Lung (tissue), 12 donors: ENCODE data around the gene KRTAP5-5. TPM values are rescaled to one million over a fixed set of nuclear protein-coding genes. Genes with fewer than 3 reads are reported as not detected.

Experiments
- ATAC-seq: fragments of 200-7000 bp; cut with Tn5 transposase; one replicate; pipeline ENCODE4 v1.9.1; 2020; ENCODE audit warnings: moderate number of reproducible peaks; ENCODE audit not compliant: insufficient read depth, low FRiP score
- DNase-seq, 3 donors: peaks; one replicate each; pipeline ENCODE4 v3.0.0-alpha.2; 2013 to 2017
- H3K27ac ChIP-seq, 2 donors: one replicate each; pipeline ENCODE4 v1.5.1; 2013; ENCODE audit warnings: mild to moderate bottlenecking in 2 of 2, moderate library complexity in 2 of 2, control low read depth in 1 of 2, inconsistent platforms in 1 of 2, low read depth in 1 of 2, low read length in 1 of 2
- H3K27me3 ChIP-seq, 3 donors: one replicate each; pipeline ENCODE4 v1.5.1; 2013; ENCODE audit warnings: low read length in 2 of 3; ENCODE audit not compliant: control insufficient read depth in 3 of 3, insufficient read depth in 3 of 3
- H3K36me3 ChIP-seq, 4 donors: one replicate each; pipeline ENCODE4 v1.5.1; 2013; ENCODE audit warnings: low read length in 4 of 4, mild to moderate bottlenecking in 1 of 4, moderate library complexity in 1 of 4; ENCODE audit not compliant: control insufficient read depth in 4 of 4, insufficient read depth in 4 of 4
- H3K4me1 ChIP-seq, 5 donors: one replicate each; pipeline ENCODE4 v1.5.1; 2013; ENCODE audit warnings: low read length in 5 of 5, mild to moderate bottlenecking in 2 of 5, moderate library complexity in 1 of 5; ENCODE audit not compliant: control insufficient read depth in 5 of 5, insufficient read depth in 5 of 5
- H3K4me3 ChIP-seq: one replicate; pipeline ENCODE4 v1.5.1; 2013; ENCODE audit warnings: mild to moderate bottlenecking, control low read depth, moderate library complexity
- H3K9ac ChIP-seq, 2 donors: one replicate each; pipeline ENCODE4 v1.5.1; 2013; ENCODE audit warnings: low read length in 2 of 2, control low read depth in 1 of 2; ENCODE audit not compliant: insufficient read depth in 1 of 2
- H3K9me3 ChIP-seq, 4 donors: one replicate each; pipeline ENCODE4 v1.5.1; 2013; ENCODE audit warnings: low read length in 3 of 4, mild to moderate bottlenecking in 1 of 4, moderate library complexity in 1 of 4; ENCODE audit not compliant: control insufficient read depth in 4 of 4, insufficient read depth in 3 of 4
- WGBS, 2 donors: extraction: QIAGEN DNeasy Blood & Tissue Kit; methylation state at CpG; one replicate each; pipeline ENCODE4 v1.1.7; 2013; 5-methylcytosine and 5-hydroxymethylcytosine counted together
- polyA plus RNA-seq, 2 donors: library from polyadenylated mRNA; stranded (reverse); fragments of 200-250 nt; gene quantifications; one replicate each; pipeline ENCODE4 v1.2.1, GENCODE V29; 2013
- total RNA-seq, 2 donors: library from RNA; depleted of rRNA in 1 of 2; stranded (reverse); fragments of >200 nt in 1 of 2; gene quantifications; one replicate each; pipeline ENCODE4 v1.2.1, GENCODE V29; 2014 to 2021
- TF ChIP-seq, protein P1 (sequence below): IDR thresholded peaks from 2 replicates; pipeline ENCODE4 v1.5.1; 2012; ENCODE audit warnings: mild to moderate bottlenecking; ENCODE audit errors: control extremely low read depth, extremely low read depth
- donor health status: control.
- donor health status: control.
- donor health status: Bipolar disorder and iron deficiency.
- donor health status: healthy.
- donor health status: DM: yes; HTN: yes; CAD: no.

Gene KRTAP5-5
- total and polyA plus RNA-seq, 4 donors = not detected

DNA sequence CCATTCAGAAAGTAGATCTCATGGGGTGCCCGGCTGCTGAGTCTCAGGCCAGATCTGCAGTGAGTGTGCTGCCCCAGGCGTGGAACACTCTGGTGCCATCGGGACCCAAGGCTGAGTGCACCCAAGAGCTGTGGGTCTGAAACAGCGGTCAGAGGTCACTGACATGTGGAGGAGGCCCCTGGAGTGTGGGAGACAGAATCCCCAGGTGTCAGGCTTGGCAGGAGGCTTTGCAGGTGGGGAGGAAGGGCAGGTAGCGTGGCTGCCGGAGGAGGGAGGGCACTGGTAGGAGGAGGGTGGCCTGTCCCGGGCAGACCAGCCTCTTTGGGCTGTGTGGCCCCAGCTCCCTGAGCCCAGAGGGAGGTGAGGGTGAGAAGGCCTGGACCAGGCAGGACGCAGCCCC, 35.7 kb downstream of the KRTAP5-5 start:
- no peak for DNase-seq
- TF ChIP-seq, protein P1, sequence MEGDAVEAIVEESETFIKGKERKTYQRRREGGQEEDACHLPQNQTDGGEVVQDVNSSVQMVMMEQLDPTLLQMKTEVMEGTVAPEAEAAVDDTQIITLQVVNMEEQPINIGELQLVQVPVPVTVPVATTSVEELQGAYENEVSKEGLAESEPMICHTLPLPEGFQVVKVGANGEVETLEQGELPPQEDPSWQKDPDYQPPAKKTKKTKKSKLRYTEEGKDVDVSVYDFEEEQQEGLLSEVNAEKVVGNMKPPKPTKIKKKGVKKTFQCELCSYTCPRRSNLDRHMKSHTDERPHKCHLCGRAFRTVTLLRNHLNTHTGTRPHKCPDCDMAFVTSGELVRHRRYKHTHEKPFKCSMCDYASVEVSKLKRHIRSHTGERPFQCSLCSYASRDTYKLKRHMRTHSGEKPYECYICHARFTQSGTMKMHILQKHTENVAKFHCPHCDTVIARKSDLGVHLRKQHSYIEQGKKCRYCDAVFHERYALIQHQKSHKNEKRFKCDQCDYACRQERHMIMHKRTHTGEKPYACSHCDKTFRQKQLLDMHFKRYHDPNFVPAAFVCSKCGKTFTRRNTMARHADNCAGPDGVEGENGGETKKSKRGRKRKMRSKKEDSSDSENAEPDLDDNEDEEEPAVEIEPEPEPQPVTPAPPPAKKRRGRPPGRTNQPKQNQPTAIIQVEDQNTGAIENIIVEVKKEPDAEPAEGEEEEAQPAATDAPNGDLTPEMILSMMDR = no peak
- Histone ChIP-seq H3K36me3 (no peaks in the 10 kb centered on the region), H3K27me3 (no peaks in the 10 kb centered on the region), H3K4me1 (peaks cover 0 to 14% (median 3%) of the 10 kb centered on the region in 5 donors), H3K9me3 (no peaks in the 10 kb centered on the region), H3K4me3 (no peak overlapping the region), H3K27ac (no peak overlapping the region), H3K9ac (no peak overlapping the region)
- WGBS, 2 donors = 76 to 90% methylated on average over 4 to 6 of the region's 8 CpGs
- no peak for ATAC-seq

DNA sequence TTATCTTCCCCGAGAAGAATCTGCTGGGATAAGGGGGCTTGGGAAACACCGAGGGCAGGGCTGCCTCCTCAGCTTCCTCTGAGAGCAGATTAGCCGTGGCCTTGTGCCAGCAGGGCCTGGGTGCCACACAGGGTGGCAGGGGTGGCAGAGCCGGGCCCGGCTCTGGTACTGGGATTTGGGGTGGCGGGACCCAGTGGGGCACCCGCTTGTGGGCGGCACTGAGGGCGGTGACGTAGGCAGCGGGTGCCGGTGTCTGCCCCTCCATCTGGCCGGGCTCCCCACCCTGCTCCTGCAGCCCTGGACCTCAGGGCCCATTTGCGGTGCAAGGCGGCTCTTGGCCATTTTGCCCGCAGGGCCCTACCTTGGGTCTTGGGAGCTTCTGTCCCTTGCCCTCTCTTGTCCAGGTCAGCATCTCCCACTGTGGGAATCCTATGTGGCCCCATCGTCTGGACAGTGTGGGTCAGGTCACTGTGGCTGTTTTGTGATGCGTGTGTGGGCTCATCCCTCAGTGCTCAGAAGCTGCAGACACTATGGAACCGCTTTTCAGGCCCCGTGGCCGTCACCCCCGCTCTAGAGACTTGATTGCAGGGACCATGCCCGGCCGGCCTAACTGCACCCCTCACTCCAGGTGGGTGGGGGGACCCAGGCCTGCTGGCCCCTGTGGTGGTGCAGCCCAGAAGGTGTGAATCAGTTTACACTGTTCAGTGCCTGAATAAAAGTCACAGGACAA, 37.7 kb downstream of the KRTAP5-5 start:
- Histone ChIP-seq H3K27me3 (no peaks in the 10 kb centered on the region), H3K36me3 (no peaks in the 10 kb centered on the region), H3K4me1 (peaks cover 0 to 14% (median 3%) of the 10 kb centered on the region in 5 donors), H3K9ac (no peak overlapping the region), H3K4me3 (no peak overlapping the region), H3K9me3 (peaks cover 0 to 5% (median 0%) of the 10 kb centered on the region in 4 donors), H3K27ac (no peak overlapping the region)
- DNase-seq (no peak), ATAC-seq (no peak)
- TF ChIP-seq, protein P1 = no peak
- 86 to 87% methylated on average over 21 to 24 of the region's 24 CpGs for WGBS, 2 donors

DNA sequence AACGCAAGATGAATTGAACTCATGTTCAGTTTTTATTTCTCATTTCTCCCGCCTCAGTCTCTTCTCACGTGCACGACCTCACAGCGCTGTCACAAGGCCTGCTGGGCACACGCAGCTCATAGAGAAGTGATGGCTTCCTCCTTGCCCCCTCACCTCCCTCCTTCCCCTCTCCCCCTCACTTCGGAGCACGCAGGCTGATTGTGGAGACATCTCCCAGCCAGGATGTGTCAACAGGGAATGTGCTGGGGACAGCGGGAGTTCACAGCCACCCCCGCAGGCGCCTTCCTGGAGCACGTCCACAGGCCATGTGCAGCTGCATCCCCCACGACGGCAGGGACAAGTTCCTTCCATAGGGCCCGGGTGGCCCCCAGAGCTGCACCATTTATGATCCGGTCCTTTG, 38.3 kb downstream of the KRTAP5-5 start:
- peaks cover 0 to 4% (median 0%) of the 10 kb centered on the region in 3 donors for H3K27me3 ChIP-seq
- H3K4me3 ChIP-seq = no peak overlapping the region
- peaks cover 0 to 5% (median 0%) of the 10 kb centered on the region in 4 donors for H3K9me3 ChIP-seq
- 38 to 45% methylated on average over 16 of the region's 16 CpGs for WGBS, 2 donors
- no peak overlapping the region for H3K27ac ChIP-seq
- ATAC-seq (no peak), DNase-seq (peak; percentile 76 to 89 (median 82))
- H3K4me1 ChIP-seq = peaks cover 0 to 14% (median 3%) of the 10 kb centered on the region in 5 donors
- H3K36me3 ChIP-seq = no peaks in the 10 kb centered on the region
- TF ChIP-seq, protein P1 = no peak
- no peak overlapping the region for H3K9ac ChIP-seq
